Measurements from ENCODE around the gene GUCA1A. TPM values are rescaled to one million over a fixed set of nuclear protein-coding genes. Genes with fewer than 3 reads are reported as not detected.

Gene GUCA1A
- total and polyA plus RNA-seq, 7 experiments from 2014 or later, result not detected

DNA sequence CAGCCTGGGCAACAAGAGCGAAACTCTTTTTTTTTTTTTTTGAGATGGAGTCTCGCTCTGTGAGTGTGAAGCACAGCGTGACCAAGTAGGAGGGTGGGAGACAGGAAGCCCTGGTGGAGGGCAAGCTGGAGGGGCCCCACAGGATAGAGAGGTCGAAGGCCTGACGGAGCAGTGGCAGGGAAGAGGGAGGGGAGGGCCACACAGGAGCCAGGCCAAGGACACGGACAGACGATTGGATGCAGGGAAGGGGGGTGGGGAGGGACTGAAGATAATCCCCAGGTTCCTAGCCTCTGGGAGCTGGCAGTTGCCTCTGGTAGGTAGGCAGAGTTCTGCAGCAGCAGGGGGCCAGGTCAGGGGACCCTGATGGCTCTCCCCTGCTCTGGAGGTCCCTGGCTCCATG lies 10.8 kb upstream of the GUCA1A start:
- Histone ChIP-seq H3K4me1 (ENCODE audit: control insufficient read depth in 2 of 2, insufficient read depth in 2 of 2, low read length in 2 of 2) (no peaks in the 10 kb centered on the region), H3K36me3 (ENCODE audit: control insufficient read depth in 2 of 3, insufficient read depth in 3 of 3, low read length in 3 of 3) (no peaks in the 10 kb centered on the region), H3K9me3 (ENCODE audit: control insufficient read depth in 2 of 3, low read length in 3 of 3) (no peaks in the 10 kb centered on the region), H3K4me3 (ENCODE audit: low read length) (no peak overlapping the region), H3K27ac (ENCODE audit: low read depth, low read length) (no peak overlapping the region), H3K27me3 (ENCODE audit: control insufficient read depth in 2 of 2, insufficient read depth in 2 of 2, low read length in 2 of 2) (no peaks in the 10 kb centered on the region)
- no peak overlapping the region for H3K4me3 Mint-ChIP-seq
- intact Hi-C loops (cut with micrococcal nuclease), result loop anchor here in 1 of 2 donors (10.0 kb wide), 1 partner anchor 558 kb away; no protein-coding TSS in a partner anchor
- POLR2A ChIA-PET, result no interaction called here
- no peaks in the 10 kb centered on the region for H3K9me3 Mint-ChIP-seq
- no peak overlapping the region for H3K27ac Mint-ChIP-seq
- peaks cover 0 to 8% (median 6%) of the 10 kb centered on the region in 5 donors for H3K27me3 Mint-ChIP-seq
- no peak for DNase-seq
- no peak for ATAC-seq
- peaks cover 0 to 10% (median 5%) of the 10 kb centered on the region in 7 donors for H3K4me1 Mint-ChIP-seq
- CTCF ChIA-PET, result interaction anchor here (0.6 kb wide), 1 partner anchor 68 kb away, joined by 3 read pairs; no protein-coding TSS in a partner anchor
- no peaks in the 10 kb centered on the region for H3K36me3 Mint-ChIP-seq

DNA sequence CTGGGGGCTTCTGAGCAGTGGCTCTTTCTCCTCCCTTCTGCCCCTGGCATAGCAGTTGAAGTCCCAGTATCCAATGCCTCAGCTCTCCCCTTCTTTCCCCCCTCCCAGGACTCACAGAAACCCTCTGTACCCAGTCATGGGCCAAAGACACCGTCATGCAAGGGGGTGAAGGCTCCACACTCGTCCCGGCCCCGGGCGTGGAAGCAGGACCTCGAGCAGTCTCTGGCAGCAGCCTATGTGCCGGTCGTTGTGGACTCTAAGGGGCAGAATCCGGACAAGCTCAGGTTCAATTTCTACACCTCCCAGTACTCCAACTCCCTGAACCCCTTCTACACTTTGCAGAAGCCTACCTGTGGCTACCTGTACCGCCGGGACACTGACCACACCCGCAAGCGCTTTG lies 10.4 kb upstream of the GUCA1A start:
- Histone ChIP-seq H3K27ac (ENCODE audit: low read depth, low read length) (no peak overlapping the region), H3K4me3 (ENCODE audit: low read length) (no peak overlapping the region), H3K27me3 (ENCODE audit: control insufficient read depth in 2 of 2, insufficient read depth in 2 of 2, low read length in 2 of 2) (no peaks in the 10 kb centered on the region), H3K9me3 (ENCODE audit: control insufficient read depth in 2 of 3, low read length in 3 of 3) (no peaks in the 10 kb centered on the region), H3K36me3 (ENCODE audit: control insufficient read depth in 2 of 3, insufficient read depth in 3 of 3, low read length in 3 of 3) (no peaks in the 10 kb centered on the region), H3K4me1 (ENCODE audit: control insufficient read depth in 2 of 2, insufficient read depth in 2 of 2, low read length in 2 of 2) (no peaks in the 10 kb centered on the region)
- H3K27me3 Mint-ChIP-seq, result peaks cover 0 to 8% (median 6%) of the 10 kb centered on the region in 5 donors
- ATAC-seq (no peak), DNase-seq (no peak)
- ChIA-PET POLR2A (no interaction called here), CTCF (interaction anchor here (1.4 kb wide), 1 partner anchor 59 kb away, joined by 4 read pairs; no protein-coding TSS in a partner anchor)
- no peak overlapping the region for H3K27ac Mint-ChIP-seq
- intact Hi-C loops (cut with micrococcal nuclease), result loop anchor here in 1 of 2 donors (10.0 kb wide), 1 partner anchor 558 kb away; no protein-coding TSS in a partner anchor
- H3K4me3 Mint-ChIP-seq, result no peak overlapping the region
- H3K4me1 Mint-ChIP-seq, result peaks cover 0 to 10% (median 5%) of the 10 kb centered on the region in 7 donors
- no peaks in the 10 kb centered on the region for H3K36me3 Mint-ChIP-seq
- H3K9me3 Mint-ChIP-seq, result no peaks in the 10 kb centered on the region

DNA sequence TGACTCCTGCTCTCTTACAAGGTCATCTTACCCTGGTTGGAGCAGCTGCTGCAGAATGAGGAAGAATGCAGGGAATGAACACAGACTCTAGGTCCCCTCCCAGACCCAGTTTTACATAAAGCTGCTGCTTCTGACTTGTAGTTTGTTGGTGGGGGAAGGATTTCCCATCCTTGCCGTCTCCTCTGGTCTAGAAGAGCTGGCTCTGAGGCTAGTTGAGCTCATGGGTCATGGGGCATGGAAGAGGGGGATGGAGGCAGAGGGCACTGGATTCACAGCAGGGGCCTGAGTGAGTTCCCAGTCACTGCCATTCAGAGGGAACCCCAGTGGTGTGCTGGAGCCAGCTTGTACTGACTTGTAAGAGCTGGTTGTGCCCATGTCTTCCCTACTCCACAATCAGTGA lies 9.2 kb upstream of the GUCA1A start:
- POLR2A ChIA-PET, result interaction anchor here (0.6 kb wide), 1 partner anchor 829 kb away, joined by 3 read pairs; no protein-coding TSS in a partner anchor
- intact Hi-C loops (cut with micrococcal nuclease), result loop anchor here in 1 of 2 donors (10.0 kb wide), 1 partner anchor 559 kb away; no protein-coding TSS in a partner anchor

DNA sequence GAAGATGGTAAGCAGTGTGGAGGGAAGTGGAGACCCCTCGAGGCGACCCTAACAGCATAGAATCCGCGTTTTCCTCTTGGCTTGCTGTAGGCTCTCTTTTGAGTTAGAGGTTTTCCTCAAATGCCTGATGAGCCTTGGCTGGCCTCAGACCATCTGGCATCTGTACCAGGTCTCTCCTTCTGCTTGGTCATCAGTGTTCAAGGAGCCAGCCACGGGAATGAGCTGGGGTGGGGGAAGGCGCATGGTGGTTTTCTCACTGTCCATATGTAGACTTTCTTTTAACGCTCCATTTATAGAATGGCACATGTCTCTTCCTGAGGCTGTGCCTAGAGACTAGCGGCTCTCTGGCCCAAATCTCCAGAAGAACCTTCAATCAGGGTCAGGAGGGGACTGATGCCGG lies 8.1 kb upstream of the GUCA1A start:
- H3K27ac ChIP-seq (ENCODE audit: low read depth, low read length), result no peak overlapping the region
- CTCF ChIA-PET, result interaction anchor here (0.6 to 1.3 kb wide), 5 partner anchors 9 to 691 kb away, joined by 3 to 7 read pairs (median 3); a partner anchor contains a TSS
- Mint-ChIP-seq H3K4me1 (peaks cover 0 to 10% (median 5%) of the 10 kb centered on the region in 7 donors), H3K36me3 (no peaks in the 10 kb centered on the region), H3K27me3 (peaks cover 0 to 10% (median 8%) of the 10 kb centered on the region in 5 donors), H3K9me3 (no peaks in the 10 kb centered on the region), H3K4me3 (no peak overlapping the region), H3K27ac (no peak overlapping the region)
- DNase-seq (no peak), ATAC-seq (no peak)
- H3K27me3 ChIP-seq (ENCODE audit: control insufficient read depth in 2 of 2, insufficient read depth in 2 of 2, low read length in 2 of 2), result no peaks in the 10 kb centered on the region
- POLR2A ChIA-PET, result no interaction called here
- H3K4me1 ChIP-seq (ENCODE audit: control insufficient read depth in 2 of 2, insufficient read depth in 2 of 2, low read length in 2 of 2), result no peaks in the 10 kb centered on the region
- H3K4me3 ChIP-seq (ENCODE audit: low read length), result no peak overlapping the region
- H3K9me3 ChIP-seq (ENCODE audit: control insufficient read depth in 2 of 3, low read length in 3 of 3), result no peaks in the 10 kb centered on the region
- no peaks in the 10 kb centered on the region for H3K36me3 ChIP-seq (ENCODE audit: control insufficient read depth in 2 of 3, insufficient read depth in 3 of 3, low read length in 3 of 3)
- intact Hi-C loops (cut with micrococcal nuclease), result loop anchor here (5.0 to 10.0 kb wide), 3 partner anchors 363 to 560 kb away; no protein-coding TSS in a partner anchor

More for the DNA sequence above, 9.2 kb upstream of the GUCA1A start:
- Histone ChIP-seq H3K4me3 (ENCODE audit: low read length) (no peak overlapping the region), H3K27me3 (ENCODE audit: control insufficient read depth in 2 of 2, insufficient read depth in 2 of 2, low read length in 2 of 2) (no peaks in the 10 kb centered on the region), H3K36me3 (ENCODE audit: control insufficient read depth in 2 of 3, insufficient read depth in 3 of 3, low read length in 3 of 3) (no peaks in the 10 kb centered on the region), H3K4me1 (ENCODE audit: control insufficient read depth in 2 of 2, insufficient read depth in 2 of 2, low read length in 2 of 2) (no peaks in the 10 kb centered on the region), H3K27ac (ENCODE audit: low read depth, low read length) (no peak overlapping the region), H3K9me3 (ENCODE audit: control insufficient read depth in 2 of 3, low read length in 3 of 3) (no peaks in the 10 kb centered on the region)
- Mint-ChIP-seq H3K9me3 (no peaks in the 10 kb centered on the region), H3K27me3 (peaks cover 0 to 10% (median 8%) of the 10 kb centered on the region in 5 donors), H3K4me3 (no peak overlapping the region), H3K36me3 (no peaks in the 10 kb centered on the region), H3K27ac (no peak overlapping the region), H3K4me1 (peaks cover 0 to 10% (median 5%) of the 10 kb centered on the region in 7 donors)
- CTCF ChIA-PET, result interaction anchor here (0.6 to 1.4 kb wide), 8 partner anchors 8 to 379 kb away, joined by 3 to 4 read pairs (median 3); a partner anchor contains a TSS
- ATAC-seq (no peak), DNase-seq (no peak)

DNA sequence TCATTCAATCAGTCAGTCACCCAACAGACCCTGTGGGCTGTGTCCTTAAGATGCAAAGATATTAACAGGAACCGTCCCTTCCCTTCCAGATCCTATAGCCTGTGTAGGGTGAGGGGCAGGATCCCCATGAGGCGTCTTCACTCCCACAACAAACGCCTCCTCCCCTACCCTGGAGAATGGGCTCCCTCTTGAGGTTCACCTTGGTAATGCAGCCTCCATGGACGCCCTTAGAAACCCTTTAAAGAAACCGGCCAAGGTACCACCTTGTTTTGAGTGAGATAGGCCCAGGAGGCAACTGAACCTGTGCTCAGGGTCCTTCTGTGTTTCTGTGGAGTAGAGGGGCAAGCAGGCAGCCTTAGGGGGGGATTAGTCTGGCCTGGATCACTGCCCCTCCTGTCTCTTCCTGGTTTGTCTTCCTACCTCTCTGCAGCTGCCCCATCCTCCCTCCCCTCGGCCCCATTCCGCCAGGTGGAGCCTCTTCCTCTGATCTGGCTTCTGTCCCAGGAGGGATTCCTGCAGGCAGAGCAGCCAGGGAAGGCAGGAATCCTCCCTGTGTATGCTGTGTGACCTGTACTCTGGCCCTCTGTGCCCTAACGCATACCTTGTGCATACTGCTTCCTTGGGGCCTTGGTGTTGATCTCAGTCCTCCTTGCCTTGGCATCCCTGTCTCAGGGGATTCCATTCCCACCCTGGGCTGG lies 6.6 kb upstream of the GUCA1A start:
- H3K27me3 Mint-ChIP-seq, result peaks cover 0 to 6% (median 3%) of the 10 kb centered on the region in 5 donors
- no peaks in the 10 kb centered on the region for H3K27me3 ChIP-seq (ENCODE audit: control insufficient read depth in 2 of 2, insufficient read depth in 2 of 2, low read length in 2 of 2)
- no peak overlapping the region for H3K27ac ChIP-seq (ENCODE audit: low read depth, low read length)
- ChIA-PET POLR2A (no interaction called here), CTCF (interaction anchor here (0.7 to 1.0 kb wide), 4 partner anchors 17 to 386 kb away, joined by 3 to 4 read pairs (median 4); partner anchors contain the start of gene PRICKLE4)
- DNase-seq (peak; percentile 48 to 83 (median 71)), ATAC-seq (peak; percentile 95)
- peak overlapping the region in 2 of 9 donors; percentile 10 to 51 for H3K27ac Mint-ChIP-seq
- H3K4me3 Mint-ChIP-seq, result no peak overlapping the region
- intact Hi-C loops (cut with micrococcal nuclease), result loop anchor here (1.0 to 10.0 kb wide), 11 partner anchors 62 to 564 kb away; partner anchors contain the start of gene PRICKLE4 (in 2 of the 2)
- no peaks in the 10 kb centered on the region for H3K36me3 Mint-ChIP-seq
- H3K4me1 ChIP-seq (ENCODE audit: control insufficient read depth in 2 of 2, insufficient read depth in 2 of 2, low read length in 2 of 2), result no peaks in the 10 kb centered on the region
- H3K4me3 ChIP-seq (ENCODE audit: low read length), result no peak overlapping the region
- no peaks in the 10 kb centered on the region for H3K36me3 ChIP-seq (ENCODE audit: control insufficient read depth in 2 of 3, insufficient read depth in 3 of 3, low read length in 3 of 3)
- peaks cover 0 to 10% (median 5%) of the 10 kb centered on the region in 7 donors for H3K4me1 Mint-ChIP-seq
- H3K9me3 Mint-ChIP-seq, result no peaks in the 10 kb centered on the region
- no peaks in the 10 kb centered on the region for H3K9me3 ChIP-seq (ENCODE audit: control insufficient read depth in 2 of 3, low read length in 3 of 3)

DNA sequence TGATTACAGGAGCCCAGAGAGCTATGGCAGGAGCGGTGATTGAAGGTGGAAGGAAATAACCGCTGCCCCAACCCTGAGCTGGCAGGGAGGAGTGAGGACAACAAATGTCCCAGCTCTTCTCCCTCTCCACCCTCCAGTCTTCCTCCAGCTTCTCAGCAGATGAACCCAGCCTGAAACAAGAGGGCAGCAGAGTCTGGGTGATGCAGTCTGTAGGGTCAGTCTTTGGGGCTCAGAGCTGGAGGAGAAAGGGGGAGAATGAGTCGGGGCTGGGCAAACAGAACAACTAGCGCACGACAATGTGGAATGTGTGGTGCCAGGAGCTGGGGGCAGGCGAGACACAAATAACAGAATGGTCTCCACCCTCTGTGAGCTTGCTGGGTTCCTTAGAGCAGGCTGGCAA lies 4.5 kb upstream of the GUCA1A start:
- Mint-ChIP-seq H3K9me3 (no peaks in the 10 kb centered on the region), H3K27ac (no peak overlapping the region), H3K27me3 (peaks cover 0 to 2% (median 0%) of the 10 kb centered on the region in 5 donors), H3K36me3 (no peaks in the 10 kb centered on the region), H3K4me1 (peaks cover 0 to 10% (median 5%) of the 10 kb centered on the region in 7 donors), H3K4me3 (no peak overlapping the region)
- no peaks in the 10 kb centered on the region for H3K4me1 ChIP-seq (ENCODE audit: control insufficient read depth in 2 of 2, insufficient read depth in 2 of 2, low read length in 2 of 2)
- H3K27ac ChIP-seq (ENCODE audit: low read depth, low read length), result no peak overlapping the region
- no peaks in the 10 kb centered on the region for H3K36me3 ChIP-seq (ENCODE audit: control insufficient read depth in 2 of 3, insufficient read depth in 3 of 3, low read length in 3 of 3)
- no peaks in the 10 kb centered on the region for H3K27me3 ChIP-seq (ENCODE audit: control insufficient read depth in 2 of 2, insufficient read depth in 2 of 2, low read length in 2 of 2)
- intact Hi-C loops (cut with micrococcal nuclease), result loop anchor here (5.0 to 10.0 kb wide), 3 partner anchors 366 to 564 kb away; no protein-coding TSS in a partner anchor
- ATAC-seq (no peak), DNase-seq (no peak)
- ChIA-PET POLR2A (no interaction called here), CTCF (interaction anchor here (1.0 to 1.3 kb wide), 2 partner anchors 125 to 322 kb away, joined by 3 to 5 read pairs; no protein-coding TSS in a partner anchor)
- H3K4me3 ChIP-seq (ENCODE audit: low read length), result no peak overlapping the region
- no peaks in the 10 kb centered on the region for H3K9me3 ChIP-seq (ENCODE audit: control insufficient read depth in 2 of 3, low read length in 3 of 3)

Data from naive thymus-derived CD4-positive, alpha-beta T cell (primary cell).